Thoracic aorta (tissue), 2 donors: ENCODE data around the gene AKAP6. TPM values are rescaled to one million over a fixed set of nuclear protein-coding genes. Genes with fewer than 3 reads are reported as not detected.

Experiments used
- ATAC-seq: fragments of 150-250 bp; one replicate; pipeline ENCODE4 v1.8.0; 2017; ENCODE audit warnings: low read depth; ENCODE audit not compliant: insufficient number of reproducible peaks, low FRiP score
- DNase-seq: peaks from one replicate; pipeline ENCODE4 v3.0.0-alpha.2; 2020; ENCODE audit warnings: low spot score
- H3K27ac ChIP-seq, 2 donors: fragments of 200-600 bp; sonication (generic); 1 replicate in 1 of 2; 2 replicates in 1 of 2; pipeline ENCODE4 v1.5.1; 2016; ENCODE audit warnings: mild to moderate bottlenecking in 2 of 2, moderate library complexity in 2 of 2
- H3K27me3 ChIP-seq: fragments of 200-600 bp; sonication (generic); replicated peaks from 2 replicates; pipeline ENCODE4 v1.6.0; 2016; ENCODE audit warnings: mild to moderate bottlenecking; ENCODE audit not compliant: insufficient read depth
- H3K36me3 ChIP-seq: fragments of 200-600 bp; sonication (generic); one replicate; pipeline ENCODE4 v1.5.1; 2016
- H3K4me1 ChIP-seq, 2 donors: fragments of 200-600 bp; sonication (generic); 1 replicate in 1 of 2; 2 replicates in 1 of 2; pipeline versions ENCODE4 v1.5.1 to v1.6.0; 2016; ENCODE audit warnings: low read depth in 2 of 2, mild to moderate bottlenecking in 1 of 2; ENCODE audit not compliant: control insufficient read depth in 1 of 2
- H3K4me3 ChIP-seq: fragments of 200-600 bp; sonication (generic); 2 replicates; pipeline ENCODE4 v1.5.1; 2016; ENCODE audit warnings: mild to moderate bottlenecking
- H3K9me3 ChIP-seq: fragments of 200-600 bp; sonication (generic); 2 replicates; pipeline ENCODE4 v1.5.1; 2016
- CTCF ChIP-seq: fragments of 200-600 bp; sonication (generic); IDR thresholded peaks from one replicate; pipeline ENCODE4 v1.5.1; 2019; ENCODE audit warnings: antibody characterized with exemption
- total RNA-seq, 2 donors: library from RNA; depleted of rRNA; stranded (reverse); fragments of >200 nt; gene quantifications; one replicate each; pipeline versions ENCODE4 v1.1.0 to v1.2.3, GENCODE V29; 2016

Gene AKAP6
- total RNA-seq, 2 donors from 2014 or later, result 78.9 to 104 TPM

GRCh38 chr14:32421781-32422180 is 92.7 kb downstream of the AKAP6 start:
- TF ChIP-seq CTCF, result no peak

GRCh38 chr14:32422440-32422839 is 93.3 kb downstream of the AKAP6 start:
- ATAC-seq, result no peak
- Histone ChIP-seq H3K4me3 (no peak overlapping the region), H3K27ac (no peak overlapping the region), H3K36me3 (no peaks in the 10 kb centered on the region), H3K4me1 (peaks cover 11 to 19% of the 10 kb centered on the region in 2 donors), H3K27me3 (no peaks in the 10 kb centered on the region), H3K9me3 (no peaks in the 10 kb centered on the region)
- TF ChIP-seq CTCF, result no peak
- DNase-seq, result no peak

More at GRCh38 chr14:32421781-32422180, 92.7 kb downstream of the AKAP6 start:
- Histone ChIP-seq H3K9me3 (no peaks in the 10 kb centered on the region), H3K27me3 (no peaks in the 10 kb centered on the region), H3K27ac (no peak overlapping the region), H3K4me1 (peaks cover 14 to 16% of the 10 kb centered on the region in 2 donors), H3K4me3 (no peak overlapping the region), H3K36me3 (no peaks in the 10 kb centered on the region)
- DNase-seq, result no peak
- no peak for ATAC-seq

GRCh38 chr14:32426028-32426427 is 96.9 kb downstream of the AKAP6 start:
- H3K27me3 ChIP-seq, result no peaks in the 10 kb centered on the region
- H3K9me3 ChIP-seq, result no peaks in the 10 kb centered on the region
- ATAC-seq (no peak), DNase-seq (no peak)
- no peak overlapping the region for H3K4me3 ChIP-seq
- no peaks in the 10 kb centered on the region for H3K36me3 ChIP-seq
- TF ChIP-seq CTCF, result no peak
- H3K27ac ChIP-seq, result no peak overlapping the region
- H3K4me1 ChIP-seq, result peaks cover 0 to 18% of the 10 kb centered on the region in 2 donors

- ATAC-seq (no peak), DNase-seq (no peak)
- Histone ChIP-seq H3K36me3 (no peaks in the 10 kb centered on the region), H3K27ac (no peak overlapping the region), H3K27me3 (no peaks in the 10 kb centered on the region), H3K4me3 (no peak overlapping the region), H3K9me3 (no peaks in the 10 kb centered on the region), H3K4me1 (peaks cover 0 to 22% of the 10 kb centered on the region in 2 donors)
- TF ChIP-seq CTCF, result no peak
Measured at GRCh38 chr14:32426586-32427388, 97.7 kb downstream of the AKAP6 start.

- peak overlapping the region; percentile 31 for H3K4me3 ChIP-seq
- no peaks in the 10 kb centered on the region for H3K36me3 ChIP-seq
- no peak overlapping the region for H3K27ac ChIP-seq
- no peaks in the 10 kb centered on the region for H3K27me3 ChIP-seq
- peaks cover 0 to 25% of the 10 kb centered on the region in 2 donors for H3K4me1 ChIP-seq
- H3K9me3 ChIP-seq, result no peaks in the 10 kb centered on the region
- no peak for TF ChIP-seq CTCF
- ATAC-seq (no peak), DNase-seq (no peak)
Measured at GRCh38 chr14:32427726-32428528, 98.8 kb downstream of the AKAP6 start.
